Stimulated activated CD4-positive, alpha-beta T cell treated with anti-CD3 and anti-CD28 coated beads, Interleukin-1b, Interleukin-23, amount 100 ng/mL, for 1 hour (primary cell): ENCODE results near the gene PHF14.
"Not testable (repeated sequence)": the region's sequence is repeated elsewhere in the genome, so short reads cannot be mapped to it uniquely, and the experiment has no call there.

Experiments
- DNase-seq, 2 donors: peaks; one replicate each; pipeline ENCODE4 v3.0.0-alpha.2; 2020; ENCODE audit warnings: low read depth in 2 of 2

Gene PHF14

GRCh38 chr7:10977113-10977512, 3.4 kb downstream of the PHF14 start:
- no peak for DNase-seq

DNA sequence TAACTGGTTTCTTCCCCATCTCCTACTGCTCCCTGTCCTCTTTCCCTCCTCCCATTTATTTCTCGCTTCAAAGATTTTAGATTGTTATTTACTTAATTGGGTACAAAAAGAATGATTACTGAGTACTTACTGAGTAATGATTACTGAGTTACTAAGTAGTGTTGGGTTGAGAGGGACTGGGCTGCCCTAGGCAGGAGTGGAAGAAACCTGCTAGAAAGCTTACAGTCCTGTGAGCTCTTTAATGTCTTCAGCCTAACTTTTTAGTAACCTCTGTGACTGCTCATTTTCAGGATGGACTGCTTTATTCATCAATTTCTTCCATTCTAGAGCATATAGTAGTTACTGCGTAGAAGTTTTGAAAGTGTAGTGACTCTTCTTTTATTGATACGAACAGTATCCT, 7.6 kb downstream of the PHF14 start:
- DNase-seq: no peak

DNA sequence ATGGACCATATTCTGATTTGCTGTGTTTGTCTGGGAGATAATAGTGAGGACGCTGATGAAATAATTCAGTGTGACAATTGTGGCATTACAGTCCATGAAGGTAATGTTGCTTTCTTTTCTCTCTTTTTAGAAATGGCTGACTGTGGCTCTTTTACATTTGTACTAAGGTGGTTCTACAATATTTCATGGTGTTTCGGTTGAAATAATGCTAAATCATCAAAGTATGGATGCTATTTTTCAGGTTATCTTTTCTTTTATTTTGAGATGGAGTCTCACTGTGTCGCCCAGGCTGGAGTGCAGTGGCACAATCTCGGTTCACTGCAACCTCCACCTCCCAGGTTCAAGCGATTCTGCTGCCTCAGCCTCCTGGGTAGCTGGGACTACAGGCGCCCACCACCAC, 17.1 kb downstream of the PHF14 start:
- not testable (repeated sequence) for DNase-seq

DNA sequence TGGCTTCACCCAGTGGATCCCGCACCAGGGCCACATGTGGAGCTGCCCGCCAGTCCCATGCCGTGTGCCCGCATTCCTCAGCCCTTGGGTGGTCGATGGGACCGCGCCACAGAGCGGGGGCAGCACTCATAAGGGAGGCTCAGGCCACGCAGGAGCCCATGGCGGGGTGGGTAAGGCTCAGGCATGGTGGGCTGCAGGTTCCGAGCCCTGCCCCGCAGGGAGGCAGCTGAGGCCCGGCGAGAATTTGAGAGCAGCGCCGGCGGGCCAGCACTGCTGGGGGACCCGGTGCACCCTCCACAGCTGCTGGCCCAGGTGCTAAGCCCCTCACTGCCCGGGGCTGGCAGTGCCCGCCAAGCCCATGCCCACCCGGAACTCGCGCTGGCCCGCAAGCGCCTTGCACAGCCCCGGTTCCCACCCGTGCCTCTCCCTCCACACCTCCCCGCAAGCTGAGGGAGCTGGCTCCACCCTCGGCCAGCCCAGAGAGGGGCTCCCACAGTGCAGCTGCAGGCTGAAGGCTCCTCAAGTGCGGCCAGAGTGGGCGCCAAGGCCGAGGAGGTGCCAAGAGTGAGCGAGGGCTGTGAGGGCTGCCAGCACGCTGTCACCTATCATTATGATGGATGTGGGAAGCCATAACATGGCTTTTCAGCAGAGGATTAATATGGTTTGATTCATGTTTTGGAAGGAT, 22.0 kb downstream of the PHF14 start:
- not testable (repeated sequence) for DNase-seq

- no peak for DNase-seq
These were observed 25.5 kb downstream of the PHF14 start for GRCh38 chr7:10998996-10999757.

GRCh38 chr7:11005202-11005601, 31.5 kb downstream of the PHF14 start:
- DNase-seq: no peak

DNA sequence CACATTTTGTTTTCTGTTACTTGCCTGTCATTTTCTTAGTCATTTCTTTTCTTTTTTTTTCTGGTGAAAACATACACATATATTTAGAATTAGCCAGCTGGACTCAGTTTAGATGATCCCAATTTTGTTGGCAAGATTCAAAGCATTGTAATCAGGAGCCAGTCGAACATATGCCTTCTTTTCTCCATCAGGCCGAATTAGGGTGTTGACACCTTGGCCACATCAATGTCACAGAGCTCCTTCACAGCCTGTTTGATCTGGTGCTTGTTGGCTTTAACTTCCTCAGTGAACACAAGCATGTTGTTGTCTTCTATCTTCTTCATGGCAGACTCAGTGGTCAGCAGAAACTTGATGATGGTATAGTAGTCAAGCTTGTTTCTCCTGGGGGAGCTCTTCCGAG, 32.6 kb downstream of the PHF14 start:
- DNase-seq: no peak

GRCh38 chr7:11009631-11010030, 36.0 kb downstream of the PHF14 start:
- no peak for DNase-seq

- DNase-seq: no peak
These were observed 47.8 kb downstream of the PHF14 start for GRCh38 chr7:11021468-11021867.

DNA sequence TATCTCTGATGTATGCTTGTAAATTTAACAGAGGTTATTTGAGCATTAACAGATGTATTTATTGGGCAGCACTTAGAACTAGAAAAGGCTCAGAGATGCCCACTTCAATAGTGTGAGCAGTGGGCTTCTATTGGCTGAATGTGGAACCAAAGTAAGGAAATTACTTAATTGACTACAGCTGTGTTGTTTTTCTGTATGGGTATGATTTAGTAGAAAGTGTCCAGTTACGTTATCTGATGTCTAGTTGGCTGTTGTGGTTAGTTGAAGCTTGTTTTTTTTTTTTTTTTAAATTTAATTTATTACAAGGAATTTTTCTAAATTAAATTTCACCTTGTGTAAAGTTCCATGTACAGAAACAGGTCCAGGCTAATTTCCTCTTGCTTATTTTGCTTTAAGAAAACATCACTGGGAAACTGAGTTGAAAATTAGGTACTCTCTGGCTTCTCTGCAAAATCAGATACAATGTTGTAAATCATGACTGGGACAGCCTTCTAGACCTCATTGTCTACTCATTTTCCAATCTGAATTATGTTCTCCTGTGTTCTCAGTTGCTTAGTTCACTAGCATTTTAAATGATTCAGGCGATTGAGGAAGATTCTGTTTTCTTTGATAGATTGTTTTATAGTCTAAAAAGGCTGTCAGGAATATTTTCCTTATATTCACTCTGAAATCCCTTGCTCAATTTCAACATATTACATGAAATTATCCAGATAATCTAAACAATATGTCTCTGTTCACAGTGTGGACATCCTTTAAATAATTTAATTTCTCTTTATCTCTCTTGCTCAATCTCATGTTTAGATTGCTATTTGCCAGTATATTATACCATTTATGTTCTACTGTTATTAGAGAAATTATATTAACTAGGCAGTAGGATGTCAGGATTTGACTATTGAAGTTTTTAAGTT, 53.0 kb downstream of the PHF14 start:
- no peak for DNase-seq

GRCh38 chr7:11035661-11036060, 62.0 kb downstream of the PHF14 start:
- DNase-seq: no peak

GRCh38 chr7:11039974-11040373, 66.3 kb downstream of the PHF14 start:
- DNase-seq: no peak

DNA sequence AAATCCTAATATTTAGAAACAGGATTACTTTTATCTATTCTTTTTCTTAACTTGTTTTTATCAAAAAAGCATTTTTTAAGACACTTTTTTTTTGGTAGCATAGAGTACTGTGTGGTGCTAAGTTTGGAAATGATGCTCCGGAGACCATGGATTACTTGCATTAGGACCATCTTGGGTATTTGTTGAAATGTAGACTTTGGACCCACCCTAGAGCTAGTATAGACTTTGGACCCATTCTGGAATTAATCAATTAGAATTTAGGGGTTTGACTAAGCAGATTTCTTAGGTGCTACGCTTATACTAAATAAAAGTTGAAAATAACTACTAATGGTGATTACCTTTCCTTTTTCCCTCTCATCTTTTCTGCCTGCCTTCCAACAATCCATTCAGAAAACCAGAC, 80.4 kb downstream of the PHF14 start:
- no peak for DNase-seq

DNA sequence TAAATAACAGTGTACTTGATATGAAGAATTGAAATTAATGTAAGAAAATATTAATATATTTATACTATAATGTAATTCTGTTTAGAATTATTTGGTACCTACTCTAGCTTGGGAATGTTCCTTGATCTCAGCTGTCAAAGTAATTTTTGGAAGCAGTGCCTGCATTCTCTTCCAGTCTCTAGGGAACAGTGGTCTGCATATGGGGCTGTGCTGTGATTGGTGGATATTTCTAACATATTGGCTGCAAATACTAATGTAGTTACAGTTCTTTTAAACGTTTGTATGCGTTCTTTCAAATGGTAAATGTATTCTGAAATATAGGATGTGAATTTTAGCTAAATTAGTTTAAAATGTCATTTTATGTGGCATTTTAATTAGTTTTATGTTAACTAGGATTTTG, 87.2 kb downstream of the PHF14 start:
- DNase-seq: no peak

GRCh38 chr7:11062110-11062509, 88.4 kb downstream of the PHF14 start:
- DNase-seq: no peak

- no peak for DNase-seq
These were observed 95.9 kb downstream of the PHF14 start for GRCh38 chr7:11069591-11069990.

DNA sequence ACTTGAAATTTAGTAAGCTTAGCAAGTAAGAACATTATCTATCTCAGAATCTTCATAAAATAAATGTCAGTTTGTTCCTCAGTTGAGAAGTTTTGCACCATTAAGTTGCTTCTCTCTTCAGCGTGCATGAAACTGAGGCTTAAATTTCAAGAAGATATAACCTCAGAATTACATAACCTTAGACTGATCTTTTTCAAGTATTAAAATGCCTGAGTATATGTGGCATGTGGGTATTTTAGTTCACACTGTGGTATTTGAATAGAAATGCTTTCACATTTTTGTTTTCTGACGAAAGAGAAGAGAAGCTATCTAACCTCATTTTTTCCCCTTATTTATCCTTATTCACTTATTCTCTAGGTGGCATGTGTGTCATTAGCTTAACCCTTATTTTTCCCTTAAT, 104.1 kb downstream of the PHF14 start:
- no peak for DNase-seq

GRCh38 chr7:11078247-11078834, 104.7 kb downstream of the PHF14 start:
- no peak for DNase-seq

GRCh38 chr7:11079907-11080306, 106.2 kb downstream of the PHF14 start:
- DNase-seq: no peak

DNA sequence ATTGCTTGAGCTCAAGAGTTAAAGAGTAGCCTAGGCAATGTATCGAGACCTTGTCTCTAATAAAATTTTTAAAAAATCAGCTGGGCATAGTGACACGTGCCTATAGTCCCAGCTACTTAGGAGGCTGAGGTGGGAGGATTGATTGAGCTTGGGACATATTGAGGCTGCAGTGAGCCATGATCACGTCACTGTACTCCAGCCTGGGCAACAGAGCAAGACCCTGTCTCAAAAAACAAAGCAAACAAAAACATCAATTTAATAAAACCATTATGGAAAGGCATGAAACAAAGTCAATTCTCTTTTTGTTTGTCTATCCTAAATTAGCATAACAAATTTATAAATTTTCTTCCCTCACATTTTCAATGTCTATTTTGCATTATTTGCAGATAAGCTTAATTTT, 108.4 kb downstream of the PHF14 start:
- no peak for DNase-seq

- DNase-seq: no peak
These were observed 109.0 kb downstream of the PHF14 start for GRCh38 chr7:11082552-11083213.

DNA sequence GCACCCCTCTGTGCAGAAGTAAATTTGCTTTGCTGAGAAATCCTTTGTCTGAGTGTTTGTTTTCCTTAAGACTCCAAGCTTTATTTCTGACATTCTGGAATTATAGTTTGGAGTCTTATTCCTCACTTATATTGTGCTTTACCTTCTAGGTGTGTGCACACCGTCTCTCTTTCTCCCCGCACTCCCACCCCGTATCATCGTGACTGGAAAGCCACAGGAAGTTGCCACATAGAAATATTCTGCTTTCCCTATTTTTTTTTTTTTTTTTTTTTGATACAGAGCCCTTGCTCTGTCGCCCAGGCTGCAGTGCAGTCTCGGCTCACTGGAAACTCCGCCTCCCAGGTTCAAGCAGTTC, 109.5 kb downstream of the PHF14 start:
- DNase-seq: no peak
